Measurements from ENCODE around the gene BORCS5.

BORCS5 gene

DNA sequence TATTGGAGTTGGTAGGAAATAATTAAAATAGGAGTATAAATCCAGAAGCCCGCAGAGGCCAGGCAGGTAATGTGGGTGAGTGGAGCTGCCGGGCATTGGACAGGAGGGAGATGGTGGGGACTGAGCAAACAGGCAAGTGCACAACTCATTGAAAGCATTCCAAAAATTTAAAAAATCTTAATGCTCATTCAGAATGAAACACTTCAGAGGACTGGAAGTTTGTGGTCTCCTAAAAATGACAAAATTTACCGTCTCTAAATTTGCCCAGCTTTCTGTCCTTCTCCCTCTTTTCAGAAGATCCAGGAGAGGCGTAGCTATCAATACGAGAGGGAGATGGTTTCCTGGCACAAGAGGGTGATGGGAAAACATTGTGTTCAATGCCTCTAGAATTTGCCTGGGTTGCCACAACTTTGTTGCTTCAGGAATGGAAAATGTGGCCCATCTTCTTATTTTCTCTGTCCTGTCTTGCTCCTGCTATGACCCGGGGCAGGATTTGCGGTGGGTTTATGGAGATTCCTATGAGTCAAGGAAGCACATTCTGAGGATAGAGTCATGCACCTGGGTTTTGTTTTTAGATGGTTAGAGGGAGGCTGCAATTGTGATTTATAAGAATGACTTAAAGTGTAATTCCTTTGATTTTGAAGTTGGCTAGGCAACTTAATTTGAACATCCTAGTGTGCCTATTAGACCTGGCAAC is 72.2 kb downstream of the BORCS5 start:
- TF ChIP-seq, protein P1, sequence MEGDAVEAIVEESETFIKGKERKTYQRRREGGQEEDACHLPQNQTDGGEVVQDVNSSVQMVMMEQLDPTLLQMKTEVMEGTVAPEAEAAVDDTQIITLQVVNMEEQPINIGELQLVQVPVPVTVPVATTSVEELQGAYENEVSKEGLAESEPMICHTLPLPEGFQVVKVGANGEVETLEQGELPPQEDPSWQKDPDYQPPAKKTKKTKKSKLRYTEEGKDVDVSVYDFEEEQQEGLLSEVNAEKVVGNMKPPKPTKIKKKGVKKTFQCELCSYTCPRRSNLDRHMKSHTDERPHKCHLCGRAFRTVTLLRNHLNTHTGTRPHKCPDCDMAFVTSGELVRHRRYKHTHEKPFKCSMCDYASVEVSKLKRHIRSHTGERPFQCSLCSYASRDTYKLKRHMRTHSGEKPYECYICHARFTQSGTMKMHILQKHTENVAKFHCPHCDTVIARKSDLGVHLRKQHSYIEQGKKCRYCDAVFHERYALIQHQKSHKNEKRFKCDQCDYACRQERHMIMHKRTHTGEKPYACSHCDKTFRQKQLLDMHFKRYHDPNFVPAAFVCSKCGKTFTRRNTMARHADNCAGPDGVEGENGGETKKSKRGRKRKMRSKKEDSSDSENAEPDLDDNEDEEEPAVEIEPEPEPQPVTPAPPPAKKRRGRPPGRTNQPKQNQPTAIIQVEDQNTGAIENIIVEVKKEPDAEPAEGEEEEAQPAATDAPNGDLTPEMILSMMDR (IDR thresholded peaks at IDR 0.05; ENCODE audit: extremely low read depth, insufficient read depth, missing control alignments) = no peak
- in situ Hi-C loops (cut with MboI; ENCODE audit: low pct_unique_long_range_greater_than_20kb, low sequenced_read_pairs, unreplicated experiment) = no loop called here
- no peak for DNase-seq (ENCODE audit: low spot score)

DNA sequence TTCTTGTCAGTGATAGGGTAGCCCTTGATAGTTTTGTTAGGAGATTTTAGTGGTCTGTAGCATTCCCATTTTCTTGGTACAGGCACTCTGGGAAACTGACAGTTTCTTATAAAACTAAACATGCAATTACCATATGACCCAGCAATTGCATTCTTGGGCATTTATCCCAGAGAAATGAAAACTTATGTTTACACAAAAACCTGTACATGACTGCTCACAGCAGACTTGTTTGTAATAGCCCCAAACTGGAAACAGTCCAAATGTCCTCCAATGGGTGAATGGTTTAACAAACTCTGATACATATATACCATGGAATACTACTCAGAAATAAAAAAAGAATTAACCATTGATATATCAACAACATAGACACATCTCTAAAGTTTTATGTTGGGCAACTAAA is 75.5 kb downstream of the BORCS5 start:
- TF ChIP-seq, protein P1 (IDR thresholded peaks at IDR 0.05; ENCODE audit: extremely low read depth, insufficient read depth, missing control alignments) = no peak
- in situ Hi-C loops (cut with MboI; ENCODE audit: low pct_unique_long_range_greater_than_20kb, low sequenced_read_pairs, unreplicated experiment) = no loop called here
- DNase-seq (ENCODE audit: low spot score) = no peak

DNA sequence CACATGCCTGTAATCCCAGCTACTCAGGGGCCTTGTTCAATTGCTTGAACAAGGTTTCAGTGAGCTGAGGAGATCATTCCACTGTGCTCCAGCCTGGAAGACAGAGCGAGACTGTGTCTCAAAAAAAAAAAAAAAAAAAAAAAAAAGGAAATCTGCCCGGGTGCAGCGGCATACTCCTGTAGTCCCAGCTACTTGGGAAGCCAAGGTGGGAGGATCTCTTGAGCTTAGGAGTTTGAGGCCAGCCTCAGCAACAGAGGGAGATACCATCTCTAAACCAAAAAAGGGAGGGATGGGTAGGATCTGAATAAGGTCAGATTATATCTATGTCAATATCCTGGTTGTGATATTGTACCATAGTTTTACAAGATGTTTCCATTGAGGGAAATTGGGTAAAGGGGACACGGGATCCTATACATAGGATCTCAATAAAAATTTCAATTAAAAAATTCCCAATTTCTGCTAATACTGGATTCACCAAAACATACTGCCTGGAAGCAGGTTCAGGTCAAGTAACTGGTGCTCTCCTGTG is 76.4 kb downstream of the BORCS5 start:
- in situ Hi-C loops (cut with MboI; ENCODE audit: low pct_unique_long_range_greater_than_20kb, low sequenced_read_pairs, unreplicated experiment) = no loop called here
- DNase-seq (ENCODE audit: low spot score) = no peak
- TF ChIP-seq, protein P1 (IDR thresholded peaks at IDR 0.05; ENCODE audit: extremely low read depth, insufficient read depth, missing control alignments) = no peak

DNA sequence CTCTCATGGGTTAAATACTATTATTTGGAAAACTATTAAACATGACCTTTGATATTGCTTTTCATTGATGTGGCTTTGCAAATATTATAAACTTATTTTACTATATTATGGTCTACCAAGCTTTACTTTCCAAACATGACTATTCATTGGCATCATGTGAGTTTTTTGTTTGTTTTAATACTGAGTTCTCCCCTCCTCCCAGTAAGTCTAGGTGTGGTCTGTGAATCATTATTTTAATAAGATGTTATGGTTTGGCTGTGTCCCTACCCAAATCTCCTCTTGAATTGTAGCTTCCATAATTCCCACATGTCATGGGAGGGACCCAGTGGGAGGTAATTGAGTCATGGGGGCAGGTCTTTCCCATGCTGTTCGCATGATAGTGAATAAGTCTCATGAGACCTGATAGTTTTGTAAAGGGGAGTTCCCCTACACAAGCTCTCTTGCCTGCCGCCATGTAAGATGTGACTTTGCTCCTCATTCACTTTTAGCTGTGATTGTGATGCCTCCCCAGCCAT is 80.0 kb downstream of the BORCS5 start:
- in situ Hi-C loops (cut with MboI; ENCODE audit: low pct_unique_long_range_greater_than_20kb, low sequenced_read_pairs, unreplicated experiment) = no loop called here
- TF ChIP-seq, protein P1 (IDR thresholded peaks at IDR 0.05; ENCODE audit: extremely low read depth, insufficient read depth, missing control alignments) = no peak
- no peak for DNase-seq (ENCODE audit: low spot score)

DNA sequence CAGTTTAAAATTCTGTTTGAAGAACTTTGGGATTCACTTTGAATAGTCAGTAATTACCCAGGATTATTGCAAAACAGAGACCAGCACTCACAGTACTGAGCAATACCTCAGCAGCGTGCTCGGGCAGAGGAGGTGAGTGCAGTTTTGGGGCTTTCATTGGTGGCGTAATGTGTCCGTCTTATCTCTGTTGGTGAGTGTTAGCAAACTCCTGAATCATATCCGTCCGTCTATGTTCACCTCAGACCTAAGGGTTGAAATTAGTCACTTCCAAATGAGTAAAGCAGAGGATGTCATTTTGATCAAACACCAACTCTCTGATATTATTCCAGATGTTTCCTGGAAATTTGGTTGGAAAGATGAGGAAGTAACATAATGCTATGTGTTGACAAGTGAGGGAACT is 82.8 kb downstream of the BORCS5 start:
- DNase-seq (ENCODE audit: low spot score) = no peak
- in situ Hi-C loops (cut with MboI; ENCODE audit: low pct_unique_long_range_greater_than_20kb, low sequenced_read_pairs, unreplicated experiment) = no loop called here
- TF ChIP-seq, protein P1 (IDR thresholded peaks at IDR 0.05; ENCODE audit: extremely low read depth, insufficient read depth, missing control alignments) = no peak

DNA sequence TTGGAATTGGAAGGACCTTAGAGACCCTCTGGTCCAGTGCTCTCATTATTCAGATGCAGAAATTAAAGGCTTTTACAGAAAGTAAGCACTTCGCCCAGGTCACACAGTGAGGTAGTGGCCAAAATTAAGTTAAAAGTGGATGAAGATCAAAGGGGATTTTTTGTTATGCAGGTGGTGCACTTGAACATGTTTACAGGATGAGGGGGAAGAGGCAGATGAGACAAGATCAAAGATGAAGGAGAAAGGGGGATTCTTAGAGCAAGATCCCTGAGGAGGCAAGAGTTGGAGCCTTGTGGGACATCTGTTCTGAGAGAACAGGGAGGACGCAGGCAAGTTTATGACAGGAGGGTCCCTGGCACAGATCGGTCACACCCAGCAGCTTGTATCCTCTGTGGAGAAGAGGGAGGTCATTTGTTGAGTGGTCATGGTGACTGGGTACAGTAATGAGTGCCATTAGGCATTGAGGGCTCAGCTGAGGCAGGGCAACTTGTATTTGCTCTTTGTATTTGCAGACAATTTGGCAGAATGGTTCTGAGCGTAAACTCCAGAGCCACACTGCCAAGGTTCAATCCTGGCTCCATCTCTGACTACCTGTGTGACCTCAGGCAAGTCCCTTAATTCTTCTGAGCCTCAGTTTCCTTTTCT is 84.0 kb downstream of the BORCS5 start:
- no peak for DNase-seq (ENCODE audit: low spot score)

More for the DNA sequence above, 84.0 kb downstream of the BORCS5 start:
- in situ Hi-C loops (cut with MboI; ENCODE audit: low pct_unique_long_range_greater_than_20kb, low sequenced_read_pairs, unreplicated experiment) = no loop called here
- TF ChIP-seq, protein P1 (IDR thresholded peaks at IDR 0.05; ENCODE audit: extremely low read depth, insufficient read depth, missing control alignments) = no peak

Data from GM13977 (cell line).